Subcutaneous adipose tissue (tissue), 4 donors: ENCODE data around the gene DNAI7. TPM values are rescaled to one million over a fixed set of nuclear protein-coding genes. Genes with fewer than 3 reads are reported as not detected.

Experiments used
- total RNA-seq, 4 donors: library from RNA; depleted of rRNA; stranded (reverse); fragments of >200 nt; gene quantifications; one replicate each; pipeline ENCODE4 v1.1.0, GENCODE V29; 2016
- TF ChIP-seq, protein P1 (sequence below): fragments of 450-650 bp; IDR thresholded peaks from one replicate; pipeline ENCODE4 v1.5.1; 2016; ENCODE audit warnings: low read depth, mild to moderate bottlenecking, control low read depth, antibody characterized with exemption, moderate library complexity

The DNAI7 gene
- total RNA-seq, 4 donors from 2014 or later, result 0.34 to 0.44 TPM; not detected in 2

DNA sequence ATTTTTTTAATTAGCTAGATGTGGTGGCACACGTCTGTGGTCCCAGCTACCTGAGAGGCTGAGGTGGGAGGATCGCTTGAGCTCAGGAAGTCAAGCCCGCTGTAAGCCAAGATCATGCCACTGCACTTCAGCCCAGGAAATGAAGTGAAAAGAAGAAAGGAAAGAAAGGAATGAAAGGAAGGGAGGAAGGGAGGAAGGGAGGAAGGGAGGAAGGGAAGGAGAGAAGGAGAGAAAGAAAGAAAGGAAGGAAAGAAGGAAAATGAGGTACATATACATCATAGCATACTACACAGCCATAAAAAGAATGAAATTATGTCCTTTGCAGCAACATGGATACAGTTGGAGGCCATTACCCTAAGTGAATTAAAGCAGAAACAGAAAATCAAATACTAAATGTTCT lies 12.2 kb downstream of the DNAI7 start:
- TF ChIP-seq, protein P1, sequence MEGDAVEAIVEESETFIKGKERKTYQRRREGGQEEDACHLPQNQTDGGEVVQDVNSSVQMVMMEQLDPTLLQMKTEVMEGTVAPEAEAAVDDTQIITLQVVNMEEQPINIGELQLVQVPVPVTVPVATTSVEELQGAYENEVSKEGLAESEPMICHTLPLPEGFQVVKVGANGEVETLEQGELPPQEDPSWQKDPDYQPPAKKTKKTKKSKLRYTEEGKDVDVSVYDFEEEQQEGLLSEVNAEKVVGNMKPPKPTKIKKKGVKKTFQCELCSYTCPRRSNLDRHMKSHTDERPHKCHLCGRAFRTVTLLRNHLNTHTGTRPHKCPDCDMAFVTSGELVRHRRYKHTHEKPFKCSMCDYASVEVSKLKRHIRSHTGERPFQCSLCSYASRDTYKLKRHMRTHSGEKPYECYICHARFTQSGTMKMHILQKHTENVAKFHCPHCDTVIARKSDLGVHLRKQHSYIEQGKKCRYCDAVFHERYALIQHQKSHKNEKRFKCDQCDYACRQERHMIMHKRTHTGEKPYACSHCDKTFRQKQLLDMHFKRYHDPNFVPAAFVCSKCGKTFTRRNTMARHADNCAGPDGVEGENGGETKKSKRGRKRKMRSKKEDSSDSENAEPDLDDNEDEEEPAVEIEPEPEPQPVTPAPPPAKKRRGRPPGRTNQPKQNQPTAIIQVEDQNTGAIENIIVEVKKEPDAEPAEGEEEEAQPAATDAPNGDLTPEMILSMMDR, result no peak

DNA sequence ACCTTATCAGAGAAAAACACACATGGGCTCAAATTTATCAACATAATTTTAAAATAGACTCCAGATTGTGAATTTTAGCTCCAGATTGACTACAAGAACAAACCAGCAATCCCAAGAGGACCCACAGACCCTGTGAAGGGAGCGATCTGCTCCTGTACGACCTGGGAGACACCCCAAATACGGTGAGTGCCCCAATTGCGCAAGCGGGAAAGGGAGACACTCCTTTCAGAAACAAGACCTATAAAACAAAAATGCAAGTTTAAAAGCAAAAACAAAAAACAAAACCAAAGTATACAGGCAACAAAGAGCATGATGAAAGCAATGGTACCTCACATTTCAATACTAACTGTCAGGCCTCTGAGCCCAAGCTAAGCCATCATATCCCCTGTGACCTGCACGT lies 32.1 kb downstream of the DNAI7 start:
- TF ChIP-seq, protein P1, result no peak

GRCh38 chr12:25156061-25156460 lies 38.9 kb downstream of the DNAI7 start:
- TF ChIP-seq, protein P1, result no peak

DNA sequence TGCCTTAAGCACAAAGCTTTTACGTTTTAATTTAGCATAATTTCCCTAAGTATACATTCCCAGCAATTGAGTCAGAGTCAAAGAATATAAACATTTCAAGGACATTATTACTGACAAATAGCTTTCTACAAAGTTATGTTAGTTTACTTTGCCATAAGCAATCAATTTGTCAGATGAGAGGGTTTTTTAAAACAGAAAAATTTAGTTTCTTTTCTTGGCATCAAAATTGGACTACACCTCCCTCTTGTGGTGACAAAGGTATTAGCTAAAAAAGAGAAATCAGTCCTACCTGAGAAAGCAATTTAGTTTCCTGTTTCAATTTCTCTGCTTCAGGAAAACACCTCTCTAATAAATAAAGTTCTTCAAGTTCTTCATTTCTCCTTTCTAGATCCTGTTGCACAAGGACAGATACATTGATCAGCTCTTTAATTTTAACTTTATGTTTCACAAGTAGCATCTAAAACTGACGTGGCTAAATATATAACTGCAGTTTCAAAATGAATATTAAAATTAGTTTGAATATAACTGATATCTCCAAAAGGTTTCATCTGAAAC lies 39.9 kb downstream of the DNAI7 start:
- TF ChIP-seq, protein P1, result no peak

DNA sequence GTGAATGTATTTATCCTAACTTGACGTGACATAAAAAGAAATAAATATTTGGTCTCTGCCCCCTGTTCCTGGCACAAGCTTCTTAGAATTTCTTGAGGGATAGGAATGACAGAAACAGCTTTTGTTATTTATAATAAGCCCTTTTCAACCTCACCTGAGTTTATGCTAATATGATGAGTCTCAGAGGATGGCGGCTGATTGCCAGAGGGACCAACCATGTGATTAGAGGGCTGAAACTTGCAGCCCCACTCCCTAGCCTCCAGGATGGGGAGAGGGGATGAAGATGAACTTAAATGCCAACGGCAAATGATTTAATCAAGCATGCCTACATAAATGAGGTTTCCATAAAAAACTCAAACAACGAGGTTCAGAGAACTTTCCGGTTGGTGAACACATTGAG lies 42.9 kb downstream of the DNAI7 start:
- TF ChIP-seq, protein P1, result no peak

- TF ChIP-seq, protein P1, result no peak
These were observed 43.5 kb downstream of the DNAI7 start for GRCh38 chr12:25151476-25151875.

- TF ChIP-seq, protein P1, result no peak
These were observed 48.3 kb downstream of the DNAI7 start for GRCh38 chr12:25146686-25147085.
